Neural crest cell (in vitro differentiated cells): ENCODE results near the gene RASSF7. TPM values are rescaled to one million over a fixed set of nuclear protein-coding genes. Genes with fewer than 3 reads are reported as not detected.

Experiments used
- DNase-seq: peaks from one replicate; pipeline ENCODE4 v3.0.0; 2021; ENCODE audit warnings: low read depth, mixed read lengths, low spot score
- H3K27ac Mint-ChIP-seq: one replicate; pipeline ENCODE4 v1.8.0; 2021; ENCODE audit warnings: mild to moderate bottlenecking, mixed read lengths; ENCODE audit not compliant: unreplicated experiment
- H3K27me3 Mint-ChIP-seq: 2 replicates; pipeline ENCODE4 v1.8.0; 2021; ENCODE audit warnings: low read depth, mild to moderate bottlenecking, mixed read lengths
- H3K36me3 Mint-ChIP-seq: 2 replicates; pipeline ENCODE4 v1.8.0; 2021; ENCODE audit warnings: low read depth, mild to moderate bottlenecking, mixed read lengths
- H3K4me1 Mint-ChIP-seq: 2 replicates; pipeline ENCODE4 v1.8.0; 2021; ENCODE audit warnings: mixed read lengths
- H3K4me3 Mint-ChIP-seq: one replicate; pipeline ENCODE4 v1.8.0; 2021; ENCODE audit warnings: mild to moderate bottlenecking, mixed read lengths
- H3K9me3 Mint-ChIP-seq: 2 replicates; pipeline ENCODE4 v1.8.0; 2021; ENCODE audit warnings: mixed read lengths
- CTCF ChIP-seq: fragments of 200-600 bp; sonication (generic); conservative IDR thresholded peaks from 2 replicates; pipeline ENCODE4 v1.5.0; 2021; ENCODE audit warnings: antibody characterized with exemption, mild to moderate bottlenecking
- total RNA-seq: library from RNA; stranded (reverse); gene quantifications from 2 replicates; pipeline ENCODE4 v1.2.1, GENCODE V29; 2021

RASSF7 gene
- total RNA-seq, 1 donor from 2014 or later, result 7.3 TPM

- Mint-ChIP-seq H3K27me3 (no peaks in the 10 kb centered on the region), H3K27ac (no peak overlapping the region), H3K9me3 (peaks cover 3% of the 10 kb centered on the region), H3K4me1 (peaks cover 4% of the 10 kb centered on the region), H3K36me3 (peaks cover 29% of the 10 kb centered on the region), H3K4me3 (no peak overlapping the region)
- peak; percentile 99 for TF ChIP-seq CTCF
- DNase-seq, result peak; percentile 84
Measured at GRCh38 chr11:518463-519202, 42.1 kb upstream of the RASSF7 start.

GRCh38 chr11:520428-521176, 40.2 kb upstream of the RASSF7 start:
- Mint-ChIP-seq H3K36me3 (peaks cover 24% of the 10 kb centered on the region), H3K4me1 (peaks cover 4% of the 10 kb centered on the region), H3K9me3 (peaks cover 3% of the 10 kb centered on the region), H3K27me3 (no peaks in the 10 kb centered on the region), H3K4me3 (peak overlapping the region; percentile 47), H3K27ac (no peak overlapping the region)
- no peak for DNase-seq
- TF ChIP-seq CTCF, result no peak

GRCh38 chr11:521177-521688, 39.5 kb upstream of the RASSF7 start:
- Mint-ChIP-seq H3K36me3 (peaks cover 21% of the 10 kb centered on the region), H3K27ac (no peak overlapping the region), H3K27me3 (no peaks in the 10 kb centered on the region), H3K9me3 (peaks cover 3% of the 10 kb centered on the region), H3K4me1 (peaks cover 4% of the 10 kb centered on the region), H3K4me3 (no peak overlapping the region)
- no peak for DNase-seq
- TF ChIP-seq CTCF, result no peak

- Mint-ChIP-seq H3K9me3 (no peaks in the 10 kb centered on the region), H3K36me3 (no peaks in the 10 kb centered on the region), H3K4me1 (no peaks in the 10 kb centered on the region), H3K4me3 (no peak overlapping the region), H3K27me3 (no peaks in the 10 kb centered on the region), H3K27ac (no peak overlapping the region)
- no peak for TF ChIP-seq CTCF
- DNase-seq, result no peak
Measured at GRCh38 chr11:526192-526591, 34.6 kb upstream of the RASSF7 start.

- H3K4me1 Mint-ChIP-seq, result no peaks in the 10 kb centered on the region
- H3K27me3 Mint-ChIP-seq, result no peaks in the 10 kb centered on the region
- no peak for TF ChIP-seq CTCF
- no peak overlapping the region for H3K4me3 Mint-ChIP-seq
- H3K27ac Mint-ChIP-seq, result no peak overlapping the region
- H3K36me3 Mint-ChIP-seq, result no peaks in the 10 kb centered on the region
- no peak for DNase-seq
- H3K9me3 Mint-ChIP-seq, result no peaks in the 10 kb centered on the region
Measured at GRCh38 chr11:528166-528814, 32.5 kb upstream of the RASSF7 start.
